RWPE2 (cell line): ENCODE measurements around the gene FOSL1.

Experiments
- ATAC-seq: fragments of 200-7000 bp; cut with Tn5 transposase; 3 replicates; pipeline ENCODE4 v1.9.1; 2021; ENCODE audit warnings: low read depth
- DNase-seq: peaks from one replicate; pipeline ENCODE4 v3.0.0-alpha.2; 2020; ENCODE audit warnings: low spot score
- H3K27ac ChIP-seq: fragments of 450-650 bp; 2 replicates; pipeline ENCODE4 v1.5.1; 2017; ENCODE audit warnings: mild to moderate bottlenecking; ENCODE audit not compliant: poor library complexity, severe bottlenecking
- H3K27me3 ChIP-seq: fragments of 250-450 bp; sonication (Bioruptor Pico); 2 replicates; pipeline ENCODE4 v1.5.1; 2021; ENCODE audit warnings: mild to moderate bottlenecking, moderate library complexity; ENCODE audit not compliant: insufficient read depth, poor library complexity, severe bottlenecking
- H3K36me3 ChIP-seq: fragments of 250-450 bp; sonication (Bioruptor Pico); 2 replicates; pipeline ENCODE4 v1.5.1; 2020; ENCODE audit warnings: low read depth, mild to moderate bottlenecking, moderate library complexity
- H3K4me1 ChIP-seq: fragments of 250-450 bp; sonication (Bioruptor Pico); 2 replicates; pipeline ENCODE4 v1.5.1; 2021; ENCODE audit warnings: mild to moderate bottlenecking, moderate library complexity; ENCODE audit not compliant: insufficient read depth, poor library complexity, severe bottlenecking
- H3K4me3 ChIP-seq: fragments of 250-450 bp; sonication (Bioruptor Pico); 2 replicates; pipeline ENCODE4 v1.5.1; 2021; ENCODE audit warnings: mild to moderate bottlenecking, moderate library complexity; ENCODE audit not compliant: severe bottlenecking
- H3K9me3 ChIP-seq: fragments of 250-450 bp; sonication (Bioruptor Pico); 2 replicates; pipeline ENCODE4 v1.5.1; 2021; ENCODE audit warnings: mild to moderate bottlenecking, moderate library complexity; ENCODE audit not compliant: severe bottlenecking
- TF ChIP-seq, protein P1 (sequence below): fragments of 450-650 bp; IDR thresholded peaks from one replicate; pipeline ENCODE4 v1.5.1; 2017; ENCODE audit warnings: mild to moderate bottlenecking, moderate library complexity; ENCODE audit not compliant: poor library complexity, severe bottlenecking

The FOSL1 gene

DNA sequence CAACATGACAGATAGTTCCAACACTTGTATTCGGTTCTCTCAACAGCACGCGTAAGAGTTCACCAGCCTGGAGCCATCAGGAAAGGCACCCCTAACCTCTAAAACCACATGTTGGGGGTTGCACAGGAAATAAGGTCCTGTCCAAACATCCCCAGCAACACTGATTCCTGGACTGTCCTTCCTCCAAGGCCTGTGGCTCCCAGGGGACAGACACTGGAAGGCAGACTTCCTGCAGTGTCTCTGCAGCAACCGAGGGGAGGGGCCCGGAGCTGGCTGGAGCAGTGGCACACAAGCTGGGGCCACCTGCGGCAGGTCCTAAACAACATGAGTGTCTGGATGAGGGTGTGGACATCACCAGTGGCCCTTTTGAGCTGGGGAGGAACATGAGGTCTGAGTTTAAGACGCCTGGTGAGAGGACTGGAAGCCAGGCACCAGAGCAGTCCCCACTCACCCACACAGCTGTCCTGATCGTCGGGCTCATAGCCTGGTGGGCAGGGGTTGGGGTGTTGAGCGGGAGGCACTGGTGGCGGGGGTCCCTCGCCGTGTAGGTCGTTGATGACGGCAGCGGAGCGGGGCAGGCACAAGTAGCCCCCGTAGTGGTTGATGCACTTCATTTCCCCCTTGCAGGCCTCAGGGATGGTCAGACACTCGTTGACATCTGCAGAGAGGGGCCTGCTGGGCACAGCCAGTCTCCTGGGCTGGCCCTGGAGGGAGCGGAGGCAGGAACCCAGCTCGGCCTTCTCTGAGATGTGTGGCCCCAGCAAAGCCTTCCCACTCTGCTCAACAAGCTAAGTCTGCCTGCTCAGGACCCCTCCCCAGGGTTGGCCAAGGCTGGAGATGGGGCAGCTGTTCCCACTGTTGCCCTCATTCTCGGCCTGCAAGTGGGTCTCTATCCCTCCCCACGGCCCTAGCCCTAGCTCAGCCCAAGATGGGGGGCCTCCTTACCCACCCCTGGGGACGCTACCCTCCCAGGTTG, 29.2 kb downstream of the FOSL1 start:
- ATAC-seq (no peak), DNase-seq (no peak)
- Histone ChIP-seq H3K36me3 (peaks cover 21% of the 10 kb centered on the region), H3K9me3 (no peaks in the 10 kb centered on the region), H3K4me3 (no peak overlapping the region), H3K4me1 (no peaks in the 10 kb centered on the region), H3K27ac (peak overlapping the region; percentile 72), H3K27me3 (no peaks in the 10 kb centered on the region)
- TF ChIP-seq, protein P1, sequence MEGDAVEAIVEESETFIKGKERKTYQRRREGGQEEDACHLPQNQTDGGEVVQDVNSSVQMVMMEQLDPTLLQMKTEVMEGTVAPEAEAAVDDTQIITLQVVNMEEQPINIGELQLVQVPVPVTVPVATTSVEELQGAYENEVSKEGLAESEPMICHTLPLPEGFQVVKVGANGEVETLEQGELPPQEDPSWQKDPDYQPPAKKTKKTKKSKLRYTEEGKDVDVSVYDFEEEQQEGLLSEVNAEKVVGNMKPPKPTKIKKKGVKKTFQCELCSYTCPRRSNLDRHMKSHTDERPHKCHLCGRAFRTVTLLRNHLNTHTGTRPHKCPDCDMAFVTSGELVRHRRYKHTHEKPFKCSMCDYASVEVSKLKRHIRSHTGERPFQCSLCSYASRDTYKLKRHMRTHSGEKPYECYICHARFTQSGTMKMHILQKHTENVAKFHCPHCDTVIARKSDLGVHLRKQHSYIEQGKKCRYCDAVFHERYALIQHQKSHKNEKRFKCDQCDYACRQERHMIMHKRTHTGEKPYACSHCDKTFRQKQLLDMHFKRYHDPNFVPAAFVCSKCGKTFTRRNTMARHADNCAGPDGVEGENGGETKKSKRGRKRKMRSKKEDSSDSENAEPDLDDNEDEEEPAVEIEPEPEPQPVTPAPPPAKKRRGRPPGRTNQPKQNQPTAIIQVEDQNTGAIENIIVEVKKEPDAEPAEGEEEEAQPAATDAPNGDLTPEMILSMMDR: no peak

DNA sequence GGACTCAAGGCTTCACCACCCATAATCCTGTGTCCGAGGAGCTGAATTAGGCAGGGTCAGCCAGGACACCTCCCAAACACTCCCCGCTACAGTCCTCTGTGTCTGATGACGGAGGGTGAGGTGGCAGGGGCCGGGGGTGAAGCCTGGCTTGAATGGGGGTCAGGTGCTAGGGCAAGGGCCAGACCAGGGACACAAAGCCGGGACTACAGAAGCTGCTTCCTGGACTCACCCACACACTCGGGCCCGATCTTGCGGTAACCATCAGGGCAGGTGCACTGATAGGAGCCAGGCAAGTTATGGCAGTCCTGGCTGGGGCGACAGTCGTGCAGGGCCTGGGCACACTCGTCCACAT, 29.9 kb downstream of the FOSL1 start:
- no peak for DNase-seq
- Histone ChIP-seq H3K9me3 (no peaks in the 10 kb centered on the region), H3K27me3 (no peaks in the 10 kb centered on the region), H3K27ac (no peak overlapping the region), H3K36me3 (peaks cover 28% of the 10 kb centered on the region), H3K4me3 (no peak overlapping the region), H3K4me1 (no peaks in the 10 kb centered on the region)
- no peak for ATAC-seq
- TF ChIP-seq, protein P1: no peak

DNA sequence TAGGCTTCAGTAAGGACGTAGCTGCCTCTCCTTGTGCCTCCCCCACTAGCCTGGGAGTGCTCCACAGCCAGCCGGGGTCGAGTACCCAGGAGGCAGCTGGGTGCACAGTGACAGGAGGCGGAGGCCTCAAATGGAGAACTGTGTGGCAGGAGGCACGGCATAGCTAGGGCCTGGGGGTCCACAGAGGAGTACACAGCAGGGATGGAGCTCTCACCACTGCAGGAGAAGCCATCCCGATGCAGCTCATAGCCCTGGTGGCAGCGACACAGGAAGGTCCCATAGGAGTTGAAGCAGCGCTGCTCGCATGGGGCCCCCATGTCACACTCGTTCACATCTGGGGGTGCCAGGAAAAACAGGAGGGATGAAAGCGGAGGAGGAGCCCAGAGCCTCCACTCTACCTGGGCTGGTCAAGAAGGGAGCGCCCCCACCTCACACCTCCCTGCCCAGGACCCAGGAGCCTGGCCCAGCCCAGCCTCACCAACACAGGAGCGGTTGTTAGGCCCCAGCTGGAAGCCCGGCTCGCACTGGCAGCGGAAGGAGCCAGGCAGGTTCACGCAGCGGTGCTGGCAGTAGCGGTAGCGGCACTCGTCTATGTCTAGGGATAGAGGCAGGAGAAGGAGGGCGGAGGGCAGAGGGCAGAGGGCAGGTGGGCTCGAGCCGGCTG, 30.4 kb downstream of the FOSL1 start:
- Histone ChIP-seq H3K4me3 (no peak overlapping the region), H3K4me1 (no peaks in the 10 kb centered on the region), H3K27me3 (no peaks in the 10 kb centered on the region), H3K36me3 (peaks cover 33% of the 10 kb centered on the region), H3K27ac (no peak overlapping the region), H3K9me3 (no peaks in the 10 kb centered on the region)
- DNase-seq: peak; percentile 61
- no peak for ATAC-seq
- TF ChIP-seq, protein P1: no peak

DNA sequence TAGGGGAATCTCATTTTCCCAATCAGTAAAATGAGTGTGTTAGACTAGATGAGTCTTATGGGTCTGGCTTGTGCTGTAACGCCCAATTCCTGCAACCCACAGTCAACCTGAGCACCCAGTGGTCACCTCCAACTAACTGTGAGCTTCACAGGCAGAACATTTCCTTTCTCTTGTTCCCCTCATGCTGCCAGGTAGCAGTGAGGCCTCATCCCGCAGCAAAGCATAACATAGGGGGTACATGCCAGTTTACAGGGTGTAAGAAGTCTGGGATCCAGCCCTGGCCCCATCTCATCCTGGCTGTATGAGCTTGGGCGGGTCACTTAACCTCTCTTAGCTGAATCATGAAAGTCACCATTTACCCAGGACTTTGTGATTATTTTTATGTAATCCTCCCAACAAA, 31.3 kb downstream of the FOSL1 start:
- Histone ChIP-seq H3K4me3 (no peak overlapping the region), H3K4me1 (no peaks in the 10 kb centered on the region), H3K36me3 (peaks cover 42% of the 10 kb centered on the region), H3K27me3 (no peaks in the 10 kb centered on the region), H3K27ac (no peak overlapping the region), H3K9me3 (no peaks in the 10 kb centered on the region)
- ATAC-seq (no peak), DNase-seq (no peak)
- TF ChIP-seq, protein P1: no peak
